Measurements from ENCODE around the gene GOLGA6D. TPM values are rescaled to one million over a fixed set of nuclear protein-coding genes. Genes with fewer than 3 reads are reported as not detected.
"Not testable (repeated sequence)": the region's sequence is repeated elsewhere in the genome, so short reads cannot be mapped to it uniquely, and the experiment has no call there.

GOLGA6D gene, protein sequence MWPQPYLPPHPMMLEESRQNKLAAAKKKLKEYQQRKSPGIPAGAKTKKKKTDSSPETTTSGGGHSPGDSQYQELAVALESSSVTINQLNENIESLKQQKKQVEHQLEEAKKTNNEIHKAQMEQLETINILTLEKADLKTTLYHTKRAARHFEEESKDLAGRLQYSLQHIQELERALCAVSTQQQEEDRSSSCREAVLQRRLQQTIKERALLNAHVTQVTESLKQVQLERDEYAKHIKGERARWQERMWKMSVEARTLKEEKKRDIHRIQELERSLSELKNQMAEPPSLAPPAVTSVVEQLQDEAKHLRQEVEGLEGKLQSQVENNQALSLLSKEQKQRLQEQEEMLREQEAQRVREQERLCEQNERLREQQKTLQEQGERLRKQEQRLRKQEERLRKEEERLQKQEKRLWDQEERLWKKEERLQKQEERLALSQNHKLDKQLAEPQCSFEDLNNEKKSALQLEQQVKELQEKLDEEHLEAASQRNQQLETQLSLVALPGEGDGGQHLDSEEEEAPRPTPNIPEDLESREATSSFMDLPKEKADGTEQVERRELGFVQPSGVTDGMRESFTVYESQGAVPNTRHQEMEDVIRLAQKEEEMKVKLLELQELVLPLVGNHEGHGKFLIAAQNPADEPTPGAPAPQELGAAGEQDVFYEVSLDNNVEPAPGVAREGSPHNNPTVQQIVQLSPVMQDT
- 0.30 TPM for total RNA-seq

- not testable (repeated sequence) for DNase-seq
These were observed at the start of gene GOLGA6D for GRCh38 chr15:75282572-75282971. TSS of gene GOLGA6D (plus strand) at chr15:75282835. CDS start at chr15:75282876, 41 bp downstream.

- no peak for DNase-seq
These were observed 49.0 kb upstream of the GOLGA6D start for GRCh38 chr15:75233504-75234190.

GRCh38 chr15:75234191-75234810, 48.3 kb upstream of the GOLGA6D start:
- no peak for DNase-seq

- no peak for DNase-seq
These were observed 47.5 kb upstream of the GOLGA6D start for GRCh38 chr15:75235051-75235673.

GRCh38 chr15:75235760-75236729, 46.6 kb upstream of the GOLGA6D start:
- DNase-seq: no peak

DNA sequence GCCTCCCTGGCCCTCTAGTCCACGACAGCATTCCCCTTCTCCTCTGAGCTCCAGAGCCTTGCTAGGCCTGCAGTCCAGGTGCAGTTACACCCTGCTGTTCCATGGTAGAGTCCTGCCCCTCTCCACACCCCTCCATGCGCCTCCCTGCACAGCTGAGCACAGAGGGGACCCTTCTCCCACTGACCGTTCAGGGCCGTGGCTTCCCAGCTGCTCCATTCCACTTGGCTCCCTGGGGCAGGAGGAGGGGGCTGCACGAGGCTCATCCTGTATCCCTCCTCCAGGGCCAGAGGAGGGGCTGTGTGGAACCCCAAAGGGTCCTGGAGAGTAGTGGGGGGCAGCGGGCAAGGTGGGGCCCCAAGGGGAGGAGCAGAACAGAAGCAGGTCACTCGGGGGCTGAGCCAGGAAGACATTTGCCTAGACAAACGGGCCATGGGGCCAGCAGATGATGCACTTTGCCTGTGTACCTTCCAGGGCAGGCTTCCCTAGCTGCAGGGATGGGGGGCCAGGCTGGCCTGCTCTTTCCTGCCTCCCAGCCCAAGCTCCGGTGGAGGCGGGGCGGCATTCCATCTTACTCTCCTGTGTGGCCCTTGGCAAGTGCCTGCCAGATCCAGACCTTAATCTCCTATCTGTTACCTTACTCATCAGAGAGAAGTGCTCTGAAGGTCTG, 45.2 kb upstream of the GOLGA6D start:
- no peak for DNase-seq

DNA sequence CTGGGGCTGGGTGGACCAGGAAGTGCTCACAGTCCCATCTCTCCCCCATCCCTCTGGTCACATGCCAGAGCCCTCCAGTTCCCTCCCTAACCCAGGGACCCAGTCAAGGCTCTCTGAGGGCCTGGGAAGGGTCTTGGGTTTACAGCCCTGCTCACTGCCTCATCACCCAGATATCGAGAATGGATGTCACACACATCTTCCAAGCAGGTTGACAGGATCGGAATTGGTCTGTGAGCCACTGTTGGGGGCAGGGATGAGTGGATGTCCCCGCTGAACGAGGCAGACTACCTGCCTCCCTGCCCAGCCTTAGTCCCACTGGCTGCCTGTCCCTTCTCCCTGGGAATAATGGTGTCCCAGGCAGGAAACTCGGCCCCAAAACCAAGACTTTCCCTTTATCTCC, 44.5 kb upstream of the GOLGA6D start:
- no peak for DNase-seq

DNA sequence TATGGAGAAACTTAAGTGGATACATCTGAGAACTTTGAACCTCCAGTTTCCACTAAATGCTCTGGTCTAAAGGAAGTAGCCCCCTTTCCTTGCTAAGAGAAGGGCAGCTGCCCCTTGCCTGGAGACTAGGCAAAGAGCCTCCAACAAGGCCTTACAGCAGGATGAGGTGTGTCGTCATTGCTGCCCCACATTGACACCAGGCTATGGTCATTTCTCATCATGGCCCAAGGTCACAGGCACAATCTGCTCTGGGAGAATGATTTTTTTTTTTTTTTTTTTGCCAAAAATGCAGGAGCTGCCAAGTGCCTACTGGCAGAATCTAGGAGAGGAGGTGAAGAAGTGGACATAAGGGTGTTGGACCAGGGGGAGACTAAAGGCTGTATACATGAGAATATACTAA, 36.9 kb upstream of the GOLGA6D start:
- not testable (repeated sequence) for DNase-seq

DNA sequence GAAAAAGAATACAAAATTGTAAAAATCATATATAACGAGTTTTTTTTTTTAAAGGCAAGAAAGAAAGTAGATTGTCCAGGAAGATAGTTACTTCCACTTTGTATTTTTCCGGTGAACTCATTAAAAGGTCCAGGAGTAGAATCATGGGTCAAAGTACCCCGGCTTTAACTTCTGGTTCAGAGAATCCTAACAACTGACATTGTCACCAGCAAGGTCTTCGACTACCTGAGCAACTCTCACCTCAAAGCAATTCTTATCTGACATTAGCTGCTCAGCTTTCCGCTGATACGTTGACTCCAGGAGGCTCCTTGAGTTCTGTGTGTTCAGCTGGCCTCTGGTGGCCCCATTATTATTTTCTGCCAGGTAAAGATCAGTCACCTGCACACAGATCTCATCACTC, 33.6 kb upstream of the GOLGA6D start:
- DNase-seq: not testable (repeated sequence)

DNA sequence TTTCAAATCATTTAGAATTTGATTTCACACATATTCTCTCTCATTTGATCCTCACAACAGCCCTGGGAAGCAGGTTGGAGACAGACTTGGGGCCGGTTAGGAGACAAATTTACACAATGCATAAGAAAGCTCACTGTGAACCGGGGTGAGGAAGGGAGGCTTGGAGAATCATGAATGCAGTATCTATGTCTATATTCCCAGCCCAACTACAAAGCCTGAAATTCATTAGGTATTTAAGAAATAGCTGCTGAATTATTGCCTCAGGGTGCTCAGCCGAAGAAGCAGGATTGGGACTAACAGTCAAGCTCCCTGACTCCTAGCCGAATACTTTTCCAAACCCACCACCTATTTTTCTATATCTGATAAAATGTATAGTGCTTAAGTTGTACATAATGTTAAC, 32.9 kb upstream of the GOLGA6D start:
- DNase-seq: no peak

GRCh38 chr15:75251343-75251742, 31.3 kb upstream of the GOLGA6D start:
- not testable (repeated sequence) for DNase-seq

DNA sequence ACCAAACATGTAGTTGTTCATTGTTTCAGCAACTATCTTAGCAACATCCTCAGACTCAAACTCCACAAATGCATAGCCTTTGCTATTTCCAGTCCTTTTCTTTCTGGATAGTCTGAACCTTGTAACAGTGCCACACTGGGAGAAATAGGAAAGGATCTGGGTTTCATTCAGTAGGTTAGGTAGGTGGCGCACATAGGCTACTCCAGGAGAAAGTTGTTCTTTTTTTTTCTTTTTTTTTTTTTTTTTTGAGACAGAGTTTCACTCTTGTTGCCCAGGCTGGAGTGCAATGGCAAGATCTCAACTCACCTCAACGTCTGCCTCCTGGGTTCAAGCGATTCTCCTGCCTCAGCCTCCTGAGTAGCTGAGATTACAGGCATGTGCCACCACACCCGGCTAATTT, 30.4 kb upstream of the GOLGA6D start:
- not testable (repeated sequence) for DNase-seq

DNA sequence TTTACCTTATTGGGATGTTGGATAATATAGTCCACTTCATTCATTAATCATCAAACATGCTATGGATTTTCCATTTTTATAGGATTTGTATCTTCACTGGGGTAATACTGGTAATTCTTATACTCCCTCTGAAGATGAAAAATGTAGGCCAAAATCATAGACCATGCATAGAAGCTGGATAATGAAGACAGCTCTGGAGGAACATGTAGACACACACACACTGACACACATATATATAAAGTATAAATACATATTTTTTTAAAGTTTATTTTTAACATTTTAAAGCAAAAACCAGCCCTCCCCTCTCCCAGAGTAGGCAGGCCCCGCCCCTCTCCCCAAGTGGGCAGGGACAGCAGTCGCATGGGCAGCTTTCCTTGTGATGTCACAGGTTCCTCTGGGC, 24.6 kb upstream of the GOLGA6D start, which contains the start of gene GOLGA6C:
GOLGA6C (plus strand) TSS at position 301 of the 400 bp plus-strand sequence. CDS start 265 bp downstream, outside the sequence.
- DNase-seq: not testable (repeated sequence)

DNA sequence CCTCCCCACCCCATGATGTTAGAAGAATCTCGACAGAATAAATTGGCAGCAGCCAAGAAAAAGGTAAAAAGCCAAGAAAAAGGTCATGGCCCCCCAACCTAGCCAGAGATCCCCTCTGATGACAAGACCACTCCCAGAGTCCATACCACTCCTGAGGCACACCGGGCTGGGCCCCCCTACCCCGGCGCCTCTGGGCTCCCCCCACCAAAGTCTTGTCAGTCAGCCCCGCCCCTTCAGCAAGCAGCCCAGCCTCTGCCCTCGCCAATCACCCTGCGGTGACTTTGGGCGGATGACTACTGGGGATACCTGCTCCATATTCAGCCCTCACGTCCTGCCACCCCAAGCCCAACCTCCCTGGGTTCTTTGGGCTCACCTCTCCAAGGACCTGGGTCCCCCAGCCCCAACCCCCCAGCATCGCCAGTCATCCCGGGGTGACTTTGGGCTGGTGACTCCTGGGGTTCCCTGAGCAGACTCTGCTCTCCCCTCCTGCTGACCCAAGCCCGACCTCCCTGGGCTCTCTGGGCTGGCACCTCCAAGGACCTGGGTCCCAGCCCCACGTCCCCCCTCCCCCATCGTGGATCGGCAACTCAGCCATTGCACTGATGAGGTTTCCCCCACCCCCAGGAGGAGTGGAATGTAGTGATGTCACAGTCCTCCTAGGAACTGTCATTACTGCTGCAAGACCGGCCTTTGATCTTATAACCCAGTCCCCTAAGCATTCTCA, 23.9 kb upstream of the GOLGA6D start:
- not testable (repeated sequence) for DNase-seq

GRCh38 chr15:75259873-75260272, 22.8 kb upstream of the GOLGA6D start:
- not testable (repeated sequence) for DNase-seq

DNA sequence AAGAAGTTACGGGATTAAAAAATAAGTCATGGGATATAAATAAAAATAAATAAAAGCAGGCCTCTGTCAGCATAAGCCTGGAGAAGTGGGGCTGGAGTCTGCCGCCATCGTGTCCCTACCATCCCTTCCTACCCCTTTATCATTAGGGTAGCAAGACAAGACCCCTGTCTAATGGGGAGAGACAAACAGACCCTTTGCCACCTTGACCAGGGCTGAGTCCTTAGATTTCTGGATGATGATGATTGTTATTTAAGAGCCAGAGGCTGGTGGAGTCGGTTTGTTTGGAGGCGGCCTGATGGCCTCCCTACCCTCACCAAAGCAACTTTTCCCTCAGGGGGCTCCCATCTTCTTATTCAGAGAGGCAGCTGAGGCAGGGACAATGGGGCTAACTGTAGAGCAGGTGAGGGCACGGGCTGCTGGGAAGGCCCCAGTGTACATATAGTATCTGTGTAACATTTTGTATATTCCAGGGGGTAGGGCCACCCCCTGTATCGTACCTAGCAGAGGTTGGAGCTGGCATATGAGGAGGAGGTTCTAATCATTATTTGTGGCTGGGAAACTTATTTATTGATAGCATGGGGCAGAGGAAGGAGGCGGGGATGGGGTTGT, 8.8 kb upstream of the GOLGA6D start:
- DNase-seq: not testable (repeated sequence)

DNA sequence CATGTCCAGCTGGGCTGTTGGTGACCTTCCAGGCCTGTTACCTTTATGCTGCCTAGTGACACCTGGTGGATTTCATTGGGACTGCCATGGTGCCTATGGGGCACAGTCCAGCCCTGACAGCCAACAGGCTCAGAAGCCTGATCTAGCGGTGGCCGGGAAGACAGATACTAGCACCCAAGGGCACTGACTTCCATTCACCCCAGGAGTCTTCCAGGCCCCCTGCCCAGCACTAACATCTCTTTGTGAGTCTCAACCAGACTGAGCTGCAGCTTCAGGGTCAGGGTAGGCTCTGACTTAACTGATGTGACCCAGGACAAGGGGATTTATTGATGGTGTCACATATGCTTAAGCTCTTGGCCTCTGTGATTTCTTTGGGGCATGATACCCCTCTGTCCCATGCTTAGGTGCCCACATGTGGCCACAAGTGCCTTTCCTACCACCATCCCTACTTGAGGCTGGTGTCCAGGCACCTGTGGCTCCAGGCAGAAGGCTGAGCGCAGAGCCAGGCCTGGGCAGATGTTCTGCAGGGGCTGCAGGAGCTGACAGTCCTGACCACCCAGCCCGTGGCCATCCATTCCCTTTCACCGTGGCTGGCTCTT, 8.0 kb upstream of the GOLGA6D start:
- DNase-seq: not testable (repeated sequence)

GRCh38 chr15:75275617-75276016, 7.0 kb upstream of the GOLGA6D start:
- not testable (repeated sequence) for DNase-seq

All from skin of body (tissue), 2 donors.